K562 (cell line): Measurements from ENCODE around the gene PHACTR3. TPM values are rescaled to one million over a fixed set of nuclear protein-coding genes. Genes with fewer than 3 reads are reported as not detected.

ENCODE experiments used
- ATAC-seq: fragments of 200-7000 bp; cut with Tn5 transposase; 3 replicates; pipeline ENCODE4 v1.9.1; 2020; ENCODE audit warnings: moderate library complexity
- BruUV-seq: library from RNA; stranded (reverse); fragments of 400-500 nt; replicated peaks from 2 replicates; lab custom pipeline; 2021; lab: Mats Ljungman, UMichigan
- CTCF ChIA-PET: fragments of 300-600 bp; formaldehyde crosslinking; extraction: SDS; loops from one replicate; lab custom pipeline; 2021; ENCODE audit warnings: low intra/inter-chr PET ratio; lab: Yijun Ruan, JAX
- POLR2A ChIA-PET: fragments of 300-600, 350-650 bp; sonication (Branson Sonifier 250); formaldehyde crosslinking; extraction: SDS; loops from one replicate; lab custom pipeline; 2021; ENCODE audit warnings: antibody characterized with exemption, inconsistent platforms; lab: Yijun Ruan, JAX
- DNase-seq, 4 experiments: peaks; one replicate each; pipeline versions ENCODE4 v3.0.0 to v3.0.0-alpha.2; 2011 to 2018; ENCODE audit warnings: low spot score in 3 of 4, mixed read lengths in 3 of 4; ENCODE audit errors: extremely low read depth in 1 of 4
- FAIRE-seq: peaks from 2 replicates; lab custom pipeline; 2011; peaks lifted over from hg19 to GRCh38; lab: Jason Lieb, UNC
- H2AFZ ChIP-seq: 2 replicates; pipeline ENCODE4 v1.6.0; 2011; ENCODE audit warnings: low read depth, low read length, control low read depth, inconsistent platforms
- H3K27ac ChIP-seq: fragments of 200-600 bp; 3 replicates; pipeline ENCODE4 v1.8.0; 2011; ENCODE audit warnings: low read depth, mild to moderate bottlenecking, control low read depth, inconsistent platforms, low read length, moderate library complexity, mixed read lengths; ENCODE audit errors: extremely low read depth
- H3K27me3 ChIP-seq, 2 experiments: fragments of 300-600 bp in 1 of 2; 2 replicates in 1 of 2; 3 replicates in 1 of 2; pipeline versions ENCODE4 v1.6.0 to v1.8.0; 2011; ENCODE audit warnings: inconsistent platforms in 2 of 2, low read length in 2 of 2, mild to moderate bottlenecking in 1 of 2, mixed read lengths in 1 of 2, moderate library complexity in 1 of 2; ENCODE audit not compliant: control insufficient read depth in 2 of 2, insufficient read depth in 2 of 2
- H3K36me3 ChIP-seq: fragments of 300-600 bp; 3 replicates; pipeline ENCODE4 v1.8.0; 2011; ENCODE audit warnings: mild to moderate bottlenecking, low read length, inconsistent platforms; ENCODE audit not compliant: control insufficient read depth, insufficient read depth
- H3K4me1 ChIP-seq, 2 experiments: fragments of 200-600 bp in 1 of 2; replicated peaks in 1 of 2; 2 replicates in 1 of 2; 3 replicates in 1 of 2; pipeline versions ENCODE4 v1.5.1 to v1.8.0; 2011; ENCODE audit warnings: inconsistent platforms in 2 of 2, low read length in 2 of 2, mild to moderate bottlenecking in 1 of 2, mixed read lengths in 1 of 2, moderate library complexity in 1 of 2; ENCODE audit not compliant: control insufficient read depth in 2 of 2, insufficient read depth in 2 of 2
- H3K4me2 ChIP-seq: 2 replicates; pipeline ENCODE4 v1.6.1; 2011; ENCODE audit warnings: low read length, control low read depth, inconsistent platforms, mixed read lengths; ENCODE audit not compliant: insufficient read depth
- H3K4me3 ChIP-seq: fragments of 200-600 bp; sonication (generic), shearing (Covaris generic); 2 replicates; pipeline ENCODE4 v1.5.1; 2016; ENCODE audit warnings: control low read depth, inconsistent platforms
- H3K79me2 ChIP-seq: fragments of 200-600 bp; 3 replicates; pipeline ENCODE4 v1.8.0; 2011; ENCODE audit warnings: low read length, inconsistent platforms; ENCODE audit not compliant: control insufficient read depth, insufficient read depth
- H3K9ac ChIP-seq, 2 experiments: 2 replicates each; pipeline versions ENCODE4 v1.6.0 to v1.6.1; 2011; ENCODE audit warnings: low read depth in 2 of 2, low read length in 2 of 2, control low read depth in 1 of 2, inconsistent platforms in 1 of 2, mild to moderate bottlenecking in 1 of 2, mixed read lengths in 1 of 2; ENCODE audit not compliant: insufficient read depth in 1 of 2
- H3K9me1 ChIP-seq: one replicate; pipeline ENCODE4 v1.6.0; 2011; ENCODE audit warnings: inconsistent platforms, mild to moderate bottlenecking, low read length, moderate library complexity; ENCODE audit not compliant: control insufficient read depth, insufficient read depth
- H3K9me3 ChIP-seq: replicated peaks from 2 replicates; pipeline ENCODE4 v1.5.1; 2011; ENCODE audit warnings: low read depth, low read length, inconsistent platforms; ENCODE audit not compliant: control insufficient read depth, insufficient read depth
- H4K20me1 ChIP-seq: replicated peaks from 2 replicates; pipeline ENCODE4 v1.6.1; 2011; ENCODE audit warnings: low read length, inconsistent platforms, mixed read lengths; ENCODE audit not compliant: control insufficient read depth, insufficient read depth
- ATF6 ChIP-seq: sonication (generic); formaldehyde crosslinking; IDR thresholded peaks from 2 replicates; pipeline ENCODE4 v1.4.0; 2020; ENCODE audit warnings: mild to moderate bottlenecking, missing genetic modification reagents
- CC2D1A ChIP-seq: fragments of 450-650 bp; IDR thresholded peaks from 2 replicates; pipeline ENCODE4 v1.6.1; 2017; ENCODE audit warnings: mild to moderate bottlenecking
- CHD1 ChIP-seq: fragments of 200-600 bp; sonication (generic); IDR thresholded peaks from one replicate; pipeline ENCODE4 v1.6.1; 2012; ENCODE audit warnings: mild to moderate bottlenecking, moderate library complexity, low read length, inconsistent platforms
- FIP1L1 ChIP-seq: fragments of 200-400 bp; formaldehyde crosslinking; IDR thresholded peaks from 2 replicates; pipeline ENCODE4 v1.6.1; 2018; ENCODE audit warnings: mild to moderate bottlenecking, low read depth, low read length; ENCODE audit not compliant: poor library complexity, severe bottlenecking
- HDAC6 ChIP-seq: IDR thresholded peaks from 2 replicates; pipeline ENCODE4 v1.6.1; 2012; ENCODE audit warnings: low read depth, mild to moderate bottlenecking, control low read depth, inconsistent platforms, low read length, moderate library complexity
- MED1 ChIP-seq: sonication (generic); formaldehyde crosslinking; IDR thresholded peaks from 2 replicates; pipeline ENCODE4 v1.8.1; 2023; ENCODE audit warnings: missing genetic modification reagents, borderline replicate concordance
- NONO ChIP-seq, 2 experiments: fragments of 200-400 bp in 1 of 2; fragments of 450-650 bp in 1 of 2; formaldehyde crosslinking in 1 of 2; IDR thresholded peaks; 2 replicates each; pipeline ENCODE4 v1.6.1; 2017; ENCODE audit warnings: low read depth in 2 of 2, mild to moderate bottlenecking in 2 of 2, moderate library complexity in 2 of 2, low read length in 1 of 2
- SLC30A9 ChIP-seq: fragments of 250-450 bp; sonication (Bioruptor Pico); IDR thresholded peaks from 2 replicates; pipeline ENCODE4 v1.8.0; 2022; ENCODE audit warnings: mild to moderate bottlenecking, moderate library complexity
- SMC3 ChIP-seq: conservative IDR thresholded peaks from 2 replicates; pipeline ENCODE4 v1.6.1; 2011; ENCODE audit warnings: low read depth, low read length, improper control_type of control experiment; ENCODE audit not compliant: insufficient read depth
- ZC3H4 ChIP-seq: sonication (generic); formaldehyde crosslinking; IDR thresholded peaks from 2 replicates; pipeline ENCODE4 v1.9.0; 2021; ENCODE audit warnings: missing genetic modification reagents, borderline replicate concordance
- ZNF277 ChIP-seq: fragments of 250-450 bp; sonication (Bioruptor Pico); IDR thresholded peaks from 2 replicates; pipeline ENCODE4 v1.8.0; 2022; ENCODE audit warnings: inconsistent platforms, mild to moderate bottlenecking, moderate library complexity, borderline replicate concordance
- ZNF707 ChIP-seq: fragments of 250-450 bp; sonication (Bioruptor Pico); conservative IDR thresholded peaks from 2 replicates; pipeline ENCODE4 v1.8.0; 2022; ENCODE audit warnings: inconsistent platforms, mild to moderate bottlenecking, moderate library complexity
- ZSCAN29 ChIP-seq: fragments of 450-650 bp; IDR thresholded peaks from 2 replicates; pipeline ENCODE4 v1.6.1; 2017
- WGBS: fragments of 100-300 bp; shearing (Covaris generic); methylation state at CpG from one replicate; pipeline ENCODE4 v1.1.6; 2016; ENCODE audit warnings: low coverage, mixed read lengths; ENCODE audit not compliant: insufficient coverage; ENCODE audit errors: missing lambda C conversion rate; 5-methylcytosine and 5-hydroxymethylcytosine counted together
- in situ Hi-C: fragments of 300-500 bp; cut with MboI; formaldehyde crosslinking; loops from 4 replicates; pipeline ENCODE4 v1.15.0; 2018; ENCODE audit warnings: inconsistent platforms, mixed read lengths
- intact Hi-C: fragments of 100-400 bp; cut with micrococcal nuclease; formaldehyde crosslinking; loops from 2 replicates; pipeline ENCODE4 v1.14.2; 2022
- polyA plus RNA-seq, 8 experiments: library from polyadenylated mRNA; depleted of rRNA in 4 of 8; stranded (reverse) in 5 of 8; unstranded in 3 of 8; fragments of >200 nt; fragmentation: Nextera tagmentation in 2 of 8; fragmentation: Illumina TruSeq in 1 of 8; extraction: Ambion mirVana in 2 of 8; extraction: Trizol in 1 of 8; gene quantifications; 2 replicates each; pipeline versions ENCODE4 v1.2.1 to v1.2.3, GENCODE V29; 2011 to 2014; ENCODE audit warnings: inconsistent platforms in 1 of 8, missing spikeins in 1 of 8
- total RNA-seq, 7 experiments: library from RNA; depleted of rRNA in 6 of 7; stranded (reverse); fragments of >200 nt in 6 of 7; fragmentation: Illumina TruSeq in 2 of 7; extraction: Trizol in 2 of 7; gene quantifications; 2 replicates each; pipeline versions ENCODE4 v1.2.1 to v1.2.3, GENCODE V29; 2011 to 2021; ENCODE audit warnings: low replicate concordance in 1 of 7

The PHACTR3 gene
- total and polyA plus RNA-seq, 9 of the 15 experiments (the other 6 are each of a cell fraction or from before 2014, with no cell fraction given): not detected

GRCh38 chr20:59585714-59586409 lies 18.5 kb upstream of the PHACTR3 start:
- ATAC-seq: no peak

More at GRCh38 chr20:59585714-59586409, 18.5 kb upstream of the PHACTR3 start:
- Histone ChIP-seq H3K4me2 (no peak overlapping the region), H3K27ac (no peak overlapping the region), H3K36me3 (no peaks in the 10 kb centered on the region), H3K27me3 (peaks cover 13 to 67% of the 10 kb centered on the region in 2 experiments; a peak in 4 of 5 replicates), H2AFZ (no peak overlapping the region), H3K9ac (no peak overlapping the region; a peak in 1 of 4 replicates), H3K79me2 (no peaks in the 10 kb centered on the region), H3K9me1 (no peaks in the 10 kb centered on the region), H4K20me1 (no peaks in the 10 kb centered on the region), H3K4me3 (no peak overlapping the region), H3K9me3 (no peaks in the 10 kb centered on the region), H3K4me1 (no peaks in the 10 kb centered on the region)
- intact Hi-C loops (no loop called here), in situ Hi-C loops (no loop called here)
- no peak for TF ChIP-seq ZSCAN29
- no peak for TF ChIP-seq HDAC6
- no peak for TF ChIP-seq MED1
- no peak for TF ChIP-seq ZNF277 (CRISPR knock-in tag)
- TF ChIP-seq ZNF707 (CRISPR knock-in tag): no peak
- no peak for TF ChIP-seq NONO (IDR thresholded peaks at IDR 0.05; ENCODE audit: low read depth in 2 of 2, low read length in 1 of 2)
- TF ChIP-seq CC2D1A: no peak
- no peak for TF ChIP-seq ZC3H4 (CRISPR knock-in tag)
- TF ChIP-seq CHD1: no peak
- TF ChIP-seq FIP1L1: no peak
- no peak for TF ChIP-seq ATF6 (CRISPR knock-in tag)
- no peak for TF ChIP-seq SMC3
- no peak for TF ChIP-seq SLC30A9 (CRISPR knock-in tag)
- DNase-seq (no peak), FAIRE-seq (no peak)
- POLR2A ChIA-PET: no interaction called here
- WGBS: under 1% methylated on average over 16 of the region's 16 CpGs
- CTCF ChIA-PET: no interaction called here
- no TSS peak for BruUV-seq
